Hematopoietic multipotent progenitor cell treated with erythropoietin and hydrocortisone succinate and interleukin-3 and kit ligand, for 15 days (in vitro differentiated cells): Measurements from ENCODE around the gene ANKRD40CL.

Experiments
- DNase-seq: peaks from one replicate; pipeline ENCODE4 v3.0.0-alpha.2; 2015; ENCODE audit warnings: low spot score

Gene ANKRD40CL

GRCh38 chr17:50712641-50713040 is 54.7 kb downstream of the ANKRD40CL start:
- no peak for DNase-seq
